K562 (cell line): ENCODE measurements around the gene RETREG2. TPM values are rescaled to one million over a fixed set of nuclear protein-coding genes. Genes with fewer than 3 reads are reported as not detected.
A peak's percentile ranks its signal among the peaks of the same experiment; 100 is the strongest.

ENCODE experiments used
- AFF1 ChIP-seq, 2 experiments: fragments of 450-650 bp; IDR thresholded peaks; 2 replicates each; pipeline ENCODE4 v1.6.1; 2018; ENCODE audit warnings: mild to moderate bottlenecking in 2 of 2, low read depth in 1 of 2; ENCODE audit not compliant: partially characterized antibody in 2 of 2
- BHLHE40 ChIP-seq: IDR thresholded peaks from 2 replicates; pipeline ENCODE4 v1.6.1; 2011; ENCODE audit warnings: low read length, improper control_type of control experiment
- CTBP1 ChIP-seq: fragments of 450-650 bp; IDR thresholded peaks from 2 replicates; pipeline ENCODE4 v1.6.1; 2016; ENCODE audit warnings: borderline replicate concordance
- ELF2 ChIP-seq: fragments of 250-450 bp; sonication (Bioruptor Pico); IDR thresholded peaks from 2 replicates; pipeline ENCODE4 v1.5.0; 2021; ENCODE audit warnings: mild to moderate bottlenecking
- GTF2A2 ChIP-seq: IDR thresholded peaks from 2 replicates; pipeline ENCODE4 v1.6.1; 2016; ENCODE audit warnings: mild to moderate bottlenecking, missing genetic modification characterization, missing compliant biosample characterization
- HDGF ChIP-seq: fragments of 450-650 bp; IDR thresholded peaks from 2 replicates; pipeline ENCODE4 v1.6.1; 2016
- HIVEP1 ChIP-seq: fragments of 250-450 bp; sonication (Bioruptor Pico); IDR thresholded peaks from 2 replicates; pipeline ENCODE4 v1.4.0; 2020; ENCODE audit warnings: mild to moderate bottlenecking
- HMGN3 ChIP-seq: IDR thresholded peaks from 2 replicates; pipeline ENCODE4 v1.6.1; 2011; ENCODE audit warnings: borderline replicate concordance, low read depth, mild to moderate bottlenecking, mixed read lengths, low read length; ENCODE audit not compliant: insufficient read length; ENCODE audit errors: extremely low read depth
- IRF9 ChIP-seq: fragments of 450-650 bp; IDR thresholded peaks from 2 replicates; pipeline ENCODE4 v1.6.1; 2016; ENCODE audit warnings: missing biosample characterization, missing genetic modification characterization
- KLF10 ChIP-seq: fragments of 250-450 bp; sonication (Bioruptor Pico); IDR thresholded peaks from 2 replicates; pipeline ENCODE4 v1.6.1; 2021; ENCODE audit warnings: matching md5 sums
- MAX ChIP-seq: sonication (generic); formaldehyde crosslinking; IDR thresholded peaks from 2 replicates; pipeline ENCODE4 v1.9.0; 2022; ENCODE audit warnings: mild to moderate bottlenecking, missing genetic modification reagents
- PHF8 ChIP-seq: fragments of 200-600 bp; sonication (generic); IDR thresholded peaks from 2 replicates; pipeline ENCODE4 v1.6.1; 2012; ENCODE audit warnings: mixed run types, mild to moderate bottlenecking, inconsistent platforms, low read length, moderate library complexity, borderline replicate concordance
- RBM25 ChIP-seq: fragments of 200-400 bp; formaldehyde crosslinking; IDR thresholded peaks from 2 replicates; pipeline ENCODE4 v1.6.1; 2018; ENCODE audit warnings: low read length, low read depth, moderate library complexity; ENCODE audit not compliant: severe bottlenecking
- SMAD4 ChIP-seq: fragments of 250-450 bp; sonication (Bioruptor Pico); conservative IDR thresholded peaks from 2 replicates; pipeline ENCODE4 v1.8.0; 2021; ENCODE audit warnings: inconsistent platforms, mild to moderate bottlenecking, moderate library complexity
- STAT5A ChIP-seq: IDR thresholded peaks from 2 replicates; pipeline ENCODE4 v1.6.1; 2012; ENCODE audit warnings: low read length, inconsistent platforms, borderline replicate concordance
- ZNF212 ChIP-seq: fragments of 450-650 bp; formaldehyde crosslinking; IDR thresholded peaks from 2 replicates; pipeline ENCODE4 v1.4.0; 2020; ENCODE audit warnings: mild to moderate bottlenecking
- polyA plus RNA-seq, 8 experiments: library from polyadenylated mRNA; depleted of rRNA in 4 of 8; stranded (reverse) in 5 of 8; unstranded in 3 of 8; fragments of >200 nt; fragmentation: Nextera tagmentation in 2 of 8; fragmentation: Illumina TruSeq in 1 of 8; extraction: Ambion mirVana in 2 of 8; extraction: Trizol in 1 of 8; gene quantifications; 2 replicates each; pipeline versions ENCODE4 v1.2.1 to v1.2.3, GENCODE V29; 2011 to 2014; ENCODE audit warnings: inconsistent platforms in 1 of 8, missing spikeins in 1 of 8
- total RNA-seq, 7 experiments: library from RNA; depleted of rRNA in 6 of 7; stranded (reverse); fragments of >200 nt in 6 of 7; fragmentation: Illumina TruSeq in 2 of 7; extraction: Trizol in 2 of 7; gene quantifications; 2 replicates each; pipeline versions ENCODE4 v1.2.1 to v1.2.3, GENCODE V29; 2011 to 2021; ENCODE audit warnings: low replicate concordance in 1 of 7
- TF ChIP-seq, protein P1 (sequence below), 2 experiments: fragments of 450-650 bp in 1 of 2; sonication (generic) in 1 of 2; formaldehyde crosslinking; conservative IDR thresholded peaks; 2 replicates each; pipeline versions ENCODE4 v1.4.0 to v1.8.1; 2020 to 2022; ENCODE audit warnings: mild to moderate bottlenecking in 1 of 2, missing genetic modification reagents in 1 of 2
- TF ChIP-seq, protein P2 (sequence below), 3 experiments: fragments of 200-800 bp in 1 of 3; sonication (Bioruptor generic) in 1 of 3; sonication (generic) in 1 of 3; formaldehyde crosslinking in 1 of 3; IDR thresholded peaks; 2 replicates each; pipeline versions ENCODE4 v1.6.1 to v1.8.0; 2016 to 2022; ENCODE audit warnings: mild to moderate bottlenecking in 2 of 3, missing compliant biosample characterization in 2 of 3, missing genetic modification characterization in 2 of 3, missing genetic modification reagents in 1 of 3

RETREG2 gene
- total and polyA plus RNA-seq, 9 of the 15 experiments (the other 6 are each of a cell fraction or from before 2014, with no cell fraction given), result 4.9 to 40.1 (median 19.2) TPM

DNA sequence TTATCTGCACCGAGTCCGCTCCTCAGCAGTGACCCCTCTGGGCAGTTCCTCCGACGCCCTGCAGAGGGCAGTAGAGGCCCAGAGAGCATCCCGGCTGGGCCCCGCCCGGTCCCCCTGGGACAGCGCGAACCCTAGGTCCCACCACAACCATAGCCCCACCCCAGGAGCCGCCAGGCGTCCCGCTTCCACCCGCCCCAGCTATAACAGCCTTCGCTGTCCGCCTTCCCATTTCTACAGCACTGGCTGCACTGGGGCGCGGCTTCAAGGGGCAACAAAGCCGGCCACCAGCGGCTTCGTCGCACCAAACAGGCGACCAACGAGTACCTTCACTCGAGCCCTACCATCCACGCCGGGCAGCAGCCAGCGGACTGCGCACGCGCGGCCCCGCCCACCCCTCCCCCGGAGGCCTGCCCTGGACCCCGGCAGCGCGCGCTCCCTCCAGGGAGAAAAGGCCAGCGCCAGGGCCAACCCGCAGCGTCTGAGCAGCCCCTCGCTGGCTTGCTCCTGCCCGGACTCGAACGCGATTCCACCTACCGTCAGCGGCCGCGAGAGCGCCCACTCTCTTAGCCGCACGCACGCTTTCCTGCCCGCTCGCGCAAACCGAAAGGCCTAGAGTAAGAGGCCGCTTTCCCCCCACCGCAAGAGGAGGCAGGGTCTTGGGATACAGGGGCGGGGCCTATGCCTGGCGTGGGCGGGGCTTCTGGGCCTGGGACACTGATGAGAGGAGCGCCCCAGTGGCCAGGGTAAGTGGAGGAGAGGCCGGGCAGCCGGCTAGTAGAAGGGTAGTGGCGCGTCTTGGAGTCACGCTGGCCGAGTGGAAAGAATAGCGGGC, 17.7 kb upstream of the RETREG2 start, which contains the start of gene NHEJ1 (continued):
- TF ChIP-seq GTF2A2 (tag) (no peak), STAT5A (no peak), AFF1 (IDR thresholded peaks at IDR 0.05; ENCODE audit: low read depth in 1 of 2, partially characterized antibody in 2 of 2) (no peak), SMAD4 (no peak), KLF10 (CRISPR knock-in tag) (no peak), ELF2 (CRISPR knock-in tag) (no peak), MAX (CRISPR knock-in tag) (peak; percentile 69; the same call in 1 of the 2 replicates), CTBP1 (peak; percentile 20; the same call in 1 of the 2 replicates), PHF8 (peak; percentile 92), BHLHE40 (no peak), ZNF212 (CRISPR knock-in tag) (no peak), RBM25 (no peak), HMGN3 (peak; percentile 33), HDGF (no peak), IRF9 (no peak), HIVEP1 (CRISPR knock-in tag) (no peak)
- TF ChIP-seq, protein P1, sequence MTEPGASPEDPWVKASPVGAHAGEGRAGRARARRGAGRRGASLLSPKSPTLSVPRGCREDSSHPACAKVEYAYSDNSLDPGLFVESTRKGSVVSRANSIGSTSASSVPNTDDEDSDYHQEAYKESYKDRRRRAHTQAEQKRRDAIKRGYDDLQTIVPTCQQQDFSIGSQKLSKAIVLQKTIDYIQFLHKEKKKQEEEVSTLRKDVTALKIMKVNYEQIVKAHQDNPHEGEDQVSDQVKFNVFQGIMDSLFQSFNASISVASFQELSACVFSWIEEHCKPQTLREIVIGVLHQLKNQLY (CRISPR knock-in tag; conservative IDR thresholded peaks at IDR 0.05), result no peak
- TF ChIP-seq, protein P2, sequence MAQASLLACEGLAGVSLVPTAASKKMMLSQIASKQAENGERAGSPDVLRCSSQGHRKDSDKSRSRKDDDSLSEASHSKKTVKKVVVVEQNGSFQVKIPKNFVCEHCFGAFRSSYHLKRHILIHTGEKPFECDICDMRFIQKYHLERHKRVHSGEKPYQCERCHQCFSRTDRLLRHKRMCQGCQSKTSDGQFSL (CRISPR knock-in tag; IDR thresholded peaks at IDR 0.05), result peak; percentile 65; the same call in 1 of the 2 replicates
- TF ChIP-seq, protein P2 (tag; IDR thresholded peaks at IDR 0.05), result no peak
